ENCODE data around the gene C1QTNF3. TPM values are rescaled to one million over a fixed set of nuclear protein-coding genes. Genes with fewer than 3 reads are reported as not detected.
"Not testable (repeated sequence)": the region's sequence is repeated elsewhere in the genome, so short reads cannot be mapped to it uniquely, and the experiment has no call there.

The C1QTNF3 gene
- total and polyA plus RNA-seq, 2 donors (not counting 1 experiment from before 2014, with no cell fraction given), result 6.6 to 11.9 TPM

DNA sequence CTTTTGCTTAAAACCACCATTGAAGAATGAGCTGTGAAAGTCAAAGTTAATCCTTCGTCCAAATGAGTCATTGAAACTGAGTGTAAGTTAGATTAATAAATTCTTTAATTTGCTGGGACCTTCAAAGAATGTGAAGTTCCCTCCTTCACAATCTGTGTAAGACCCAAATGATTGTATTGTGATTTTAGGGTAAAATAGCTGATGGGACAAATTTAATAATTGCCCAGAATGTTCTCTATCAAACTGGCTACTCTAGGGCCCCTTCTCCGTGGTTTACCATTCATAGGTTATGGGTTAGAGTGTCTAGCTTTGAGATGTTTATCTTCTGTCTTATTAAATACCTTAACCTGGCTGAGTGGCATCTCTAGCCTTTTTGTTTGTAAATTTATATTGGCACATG is 11.9 kb downstream of the C1QTNF3 start:
- H3K4me3 ChIP-seq (ENCODE audit: control extremely low read depth in 1 of 5, extremely low read depth in 1 of 5, insufficient read depth in 1 of 5, low read depth in 2 of 5, low read length in 4 of 5), result no peak overlapping the region
- no CpG with 5 or more reads among the region's 2 CpGs for WGBS (ENCODE audit: insufficient coverage)
- no peak for ATAC-seq (ENCODE audit: low read depth)
- no peak overlapping the region for H3K27ac ChIP-seq (ENCODE audit: low read length in 2 of 2)
- CTCF ChIA-PET, result no interaction called here
- TF ChIP-seq, protein P1, sequence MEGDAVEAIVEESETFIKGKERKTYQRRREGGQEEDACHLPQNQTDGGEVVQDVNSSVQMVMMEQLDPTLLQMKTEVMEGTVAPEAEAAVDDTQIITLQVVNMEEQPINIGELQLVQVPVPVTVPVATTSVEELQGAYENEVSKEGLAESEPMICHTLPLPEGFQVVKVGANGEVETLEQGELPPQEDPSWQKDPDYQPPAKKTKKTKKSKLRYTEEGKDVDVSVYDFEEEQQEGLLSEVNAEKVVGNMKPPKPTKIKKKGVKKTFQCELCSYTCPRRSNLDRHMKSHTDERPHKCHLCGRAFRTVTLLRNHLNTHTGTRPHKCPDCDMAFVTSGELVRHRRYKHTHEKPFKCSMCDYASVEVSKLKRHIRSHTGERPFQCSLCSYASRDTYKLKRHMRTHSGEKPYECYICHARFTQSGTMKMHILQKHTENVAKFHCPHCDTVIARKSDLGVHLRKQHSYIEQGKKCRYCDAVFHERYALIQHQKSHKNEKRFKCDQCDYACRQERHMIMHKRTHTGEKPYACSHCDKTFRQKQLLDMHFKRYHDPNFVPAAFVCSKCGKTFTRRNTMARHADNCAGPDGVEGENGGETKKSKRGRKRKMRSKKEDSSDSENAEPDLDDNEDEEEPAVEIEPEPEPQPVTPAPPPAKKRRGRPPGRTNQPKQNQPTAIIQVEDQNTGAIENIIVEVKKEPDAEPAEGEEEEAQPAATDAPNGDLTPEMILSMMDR (IDR thresholded peaks at IDR 0.05), result no peak
- no peak for TF ChIP-seq EZH2 (IDR thresholded peaks at IDR 0.05; ENCODE audit: borderline replicate concordance, insufficient read depth, low read depth, low read length, poor library complexity, severe bottlenecking)
- H4K20me1 ChIP-seq (ENCODE audit: control insufficient read depth, insufficient read depth, low read length, poor library complexity, severe bottlenecking), result no peaks in the 10 kb centered on the region
- H3K4me1 ChIP-seq (ENCODE audit: control insufficient read depth in 2 of 2, insufficient read depth in 2 of 2, low read length in 2 of 2), result no peaks in the 10 kb centered on the region
- Mint-ChIP-seq H3K27me3 (no peaks in the 10 kb centered on the region), H3K4me1 (no peaks in the 10 kb centered on the region), H3K9me3 (ENCODE audit: insufficient read depth) (no peaks in the 10 kb centered on the region), H3K27ac (no peak overlapping the region), H3K4me3 (no peak overlapping the region)
- H3K27me3 ChIP-seq (replicated peaks in 1 of 4; ENCODE audit: control extremely low read depth in 1 of 4, control insufficient read depth in 3 of 4, insufficient read depth in 4 of 4, low read length in 3 of 4), result no peaks in the 10 kb centered on the region
- no peak overlapping the region for H3K9ac ChIP-seq (ENCODE audit: low read length)
- H3K9me3 ChIP-seq (ENCODE audit: control extremely low read depth in 1 of 3, control insufficient read depth in 2 of 3, insufficient read depth in 1 of 3, low read length in 2 of 3), result no peaks in the 10 kb centered on the region
- intact Hi-C loops (cut with micrococcal nuclease), result no loop called here
- H3K4me2 ChIP-seq (replicated peaks; ENCODE audit: low read depth, low read length, poor library complexity, severe bottlenecking), result no peak overlapping the region
- peaks cover 0 to 20% of the 10 kb centered on the region in 2 experiments for H3K36me3 ChIP-seq (replicated peaks in 1 of 2; ENCODE audit: control extremely low read depth in 1 of 2, control insufficient read depth in 1 of 2, extremely low read depth in 1 of 2, insufficient read depth in 2 of 2, low read length in 1 of 2)
- H2AFZ ChIP-seq (ENCODE audit: insufficient read depth, low read depth, low read length, poor library complexity, severe bottlenecking), result no peak overlapping the region
- DNase-seq, result no peak
- POLR2A ChIA-PET, result no interaction called here
- no peaks in the 10 kb centered on the region for H3K79me2 ChIP-seq (ENCODE audit: control insufficient read depth, insufficient read depth, low read length)

DNA sequence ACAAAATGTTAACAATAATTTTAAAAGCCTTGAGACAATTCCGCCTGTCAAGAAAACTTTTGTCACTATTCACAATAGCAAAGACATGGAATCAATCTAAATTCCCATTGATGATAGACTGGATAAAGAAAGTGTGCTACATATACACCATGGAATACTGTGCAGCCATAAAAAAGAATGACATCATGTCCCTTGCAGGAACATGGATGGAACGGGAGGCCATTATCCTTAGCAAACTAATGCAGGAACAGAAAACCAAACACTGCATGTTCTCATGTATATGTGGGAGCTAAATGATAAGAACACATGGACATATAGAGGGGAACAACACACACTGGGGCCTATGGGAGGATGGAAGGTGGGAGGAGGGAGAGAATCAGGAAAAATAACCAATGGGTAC is 12.4 kb downstream of the C1QTNF3 start:
- ATAC-seq (ENCODE audit: low read depth); H3K9me3 Mint-ChIP-seq (ENCODE audit: insufficient read depth); H3K27ac ChIP-seq (ENCODE audit: low read length in 2 of 2); H3K4me1 Mint-ChIP-seq; H3K4me3 Mint-ChIP-seq; intact Hi-C loops (cut with micrococcal nuclease); H3K9me3 ChIP-seq (ENCODE audit: control extremely low read depth in 1 of 3, control insufficient read depth in 2 of 3, insufficient read depth in 1 of 3, low read length in 2 of 3); H3K9ac ChIP-seq (ENCODE audit: low read length); H4K20me1 ChIP-seq (ENCODE audit: control insufficient read depth, insufficient read depth, low read length, poor library complexity, severe bottlenecking); H3K27ac Mint-ChIP-seq; CTCF ChIA-PET; H2AFZ ChIP-seq (ENCODE audit: insufficient read depth, low read depth, low read length, poor library complexity, severe bottlenecking); H3K27me3 Mint-ChIP-seq; H3K4me2 ChIP-seq (replicated peaks; ENCODE audit: low read depth, low read length, poor library complexity, severe bottlenecking); DNase-seq; H3K79me2 ChIP-seq (ENCODE audit: control insufficient read depth, insufficient read depth, low read length); POLR2A ChIA-PET; H3K4me3 ChIP-seq (ENCODE audit: control extremely low read depth in 1 of 5, extremely low read depth in 1 of 5, insufficient read depth in 1 of 5, low read depth in 2 of 5, low read length in 4 of 5); H3K4me1 ChIP-seq (ENCODE audit: control insufficient read depth in 2 of 2, insufficient read depth in 2 of 2, low read length in 2 of 2); H3K27me3 ChIP-seq (replicated peaks in 1 of 4; ENCODE audit: control extremely low read depth in 1 of 4, control insufficient read depth in 3 of 4, insufficient read depth in 4 of 4, low read length in 3 of 4): not testable (repeated sequence)
- H3K36me3 ChIP-seq (replicated peaks in 1 of 2; ENCODE audit: control extremely low read depth in 1 of 2, control insufficient read depth in 1 of 2, extremely low read depth in 1 of 2, insufficient read depth in 2 of 2, low read length in 1 of 2), result peaks cover 0 to 20% of the 10 kb centered on the region in 2 experiments
- WGBS (ENCODE audit: insufficient coverage), result no CpG with 5 or more reads among the region's 2 CpGs
